Stimulated activated CD4-positive, alpha-beta T cell treated with anti-CD3 and anti-CD28 coated beads, Interleukin-12 subunit alpha, Interleukin-12 subunit beta, amount 100 ng/mL, for 4 hours (primary cell): ENCODE data around the gene SLC9A3.
A peak's percentile ranks its signal among the peaks of the same experiment; 100 is the strongest.
"Not testable (repeated sequence)": the region's sequence is repeated elsewhere in the genome, so short reads cannot be mapped to it uniquely, and the experiment has no call there.

ENCODE experiments used
- DNase-seq: peaks from one replicate; pipeline ENCODE4 v3.0.0-alpha.2; 2020

SLC9A3 gene

GRCh38 chr5:486597-486996, 37.7 kb downstream of the SLC9A3 start:
- not testable (repeated sequence) for DNase-seq

DNA sequence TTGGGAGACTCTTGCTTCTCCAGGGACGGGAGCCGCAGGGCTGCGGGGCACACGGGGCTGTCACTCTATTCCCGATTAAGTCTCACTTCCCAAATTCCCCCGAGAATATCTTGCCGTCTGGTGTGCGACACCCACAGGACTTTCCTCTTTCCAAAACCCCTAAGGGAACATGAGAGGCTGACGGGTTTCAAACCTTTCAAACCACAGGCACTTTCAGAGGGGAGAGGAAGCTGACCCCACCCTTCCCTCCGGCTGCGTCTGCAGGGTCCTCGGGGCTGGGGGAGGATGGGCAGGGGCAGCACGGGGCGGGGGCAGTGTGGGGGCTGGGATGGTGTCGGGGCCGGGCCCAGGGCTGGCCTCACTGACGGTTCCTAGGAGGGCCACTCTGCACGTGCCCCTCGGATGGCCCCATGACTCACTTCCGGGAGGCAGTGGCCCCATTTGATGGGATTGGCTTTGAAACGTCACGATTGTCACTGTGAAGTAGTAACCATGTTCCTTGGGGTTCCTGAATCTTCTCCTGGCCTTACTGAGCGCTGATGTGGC, 38.2 kb downstream of the SLC9A3 start:
- DNase-seq: no peak

- DNase-seq: no peak
Measured at GRCh38 chr5:485113-485945, 38.9 kb downstream of the SLC9A3 start.

DNA sequence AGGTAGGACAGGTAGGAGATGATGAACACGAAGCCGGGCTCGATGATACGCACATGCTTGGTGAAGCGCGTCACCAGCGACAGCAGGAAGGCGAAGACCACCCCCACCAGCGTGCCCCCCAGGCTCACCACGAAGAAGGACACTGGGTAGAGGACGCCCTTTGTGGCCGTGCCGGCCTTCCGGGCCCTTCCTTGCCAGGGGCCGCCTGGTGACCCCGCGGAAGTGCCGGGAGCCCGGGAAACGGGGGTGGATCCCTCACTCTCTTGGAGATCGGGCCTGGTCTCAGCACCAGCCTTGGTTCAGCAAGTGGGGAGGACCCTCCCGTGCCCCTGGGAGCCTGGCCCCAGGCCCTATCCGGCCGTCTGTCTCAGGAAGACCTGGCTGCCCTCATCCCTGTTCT, 39.7 kb downstream of the SLC9A3 start:
- no peak for DNase-seq

GRCh38 chr5:483434-484140, 40.7 kb downstream of the SLC9A3 start:
- DNase-seq: no peak

DNA sequence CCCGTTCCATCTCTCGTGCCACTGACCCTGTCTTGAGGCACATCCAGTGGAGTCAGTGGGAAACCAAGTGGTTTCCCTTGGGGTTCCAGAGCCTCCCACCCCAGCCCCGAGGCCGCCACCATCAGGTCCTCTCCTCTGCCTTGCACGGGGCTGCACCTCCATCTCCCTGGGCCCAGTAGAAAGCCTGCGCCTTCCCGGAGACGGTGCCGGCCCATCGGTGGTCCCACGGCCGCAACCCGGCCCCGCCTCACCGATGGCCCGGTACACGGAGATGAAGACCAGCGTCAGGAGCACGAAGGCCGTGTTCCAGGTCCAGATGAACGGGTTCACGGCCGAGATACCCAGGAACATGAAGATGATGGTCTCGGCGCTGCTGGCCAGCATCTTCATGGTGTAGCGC, 41.2 kb downstream of the SLC9A3 start:
- DNase-seq: no peak

GRCh38 chr5:482506-482905, 41.7 kb downstream of the SLC9A3 start:
- DNase-seq: no peak

GRCh38 chr5:482021-482420, 42.2 kb downstream of the SLC9A3 start:
- no peak for DNase-seq

DNA sequence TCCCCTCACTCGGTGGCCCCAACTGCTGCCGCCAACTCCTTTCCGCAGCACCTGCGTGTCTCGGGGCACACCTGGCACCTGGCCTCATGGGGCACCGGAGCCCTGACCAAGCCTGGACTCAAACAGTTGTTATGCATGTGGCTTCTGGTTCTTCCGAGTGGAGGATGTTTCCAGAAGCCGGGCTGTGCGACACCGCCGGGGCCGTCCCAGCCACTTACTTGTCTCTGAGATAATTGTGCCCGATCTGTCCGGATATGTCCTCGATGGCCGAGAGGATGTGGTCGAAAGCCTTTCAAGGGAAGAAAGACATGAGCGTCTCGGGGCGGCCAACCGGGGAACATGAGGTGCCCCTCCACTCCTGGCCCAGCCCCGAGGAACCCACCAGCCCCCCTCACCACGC, 42.9 kb downstream of the SLC9A3 start:
- DNase-seq: no peak

GRCh38 chr5:479566-480319, 44.5 kb downstream of the SLC9A3 start:
- no peak for DNase-seq

DNA sequence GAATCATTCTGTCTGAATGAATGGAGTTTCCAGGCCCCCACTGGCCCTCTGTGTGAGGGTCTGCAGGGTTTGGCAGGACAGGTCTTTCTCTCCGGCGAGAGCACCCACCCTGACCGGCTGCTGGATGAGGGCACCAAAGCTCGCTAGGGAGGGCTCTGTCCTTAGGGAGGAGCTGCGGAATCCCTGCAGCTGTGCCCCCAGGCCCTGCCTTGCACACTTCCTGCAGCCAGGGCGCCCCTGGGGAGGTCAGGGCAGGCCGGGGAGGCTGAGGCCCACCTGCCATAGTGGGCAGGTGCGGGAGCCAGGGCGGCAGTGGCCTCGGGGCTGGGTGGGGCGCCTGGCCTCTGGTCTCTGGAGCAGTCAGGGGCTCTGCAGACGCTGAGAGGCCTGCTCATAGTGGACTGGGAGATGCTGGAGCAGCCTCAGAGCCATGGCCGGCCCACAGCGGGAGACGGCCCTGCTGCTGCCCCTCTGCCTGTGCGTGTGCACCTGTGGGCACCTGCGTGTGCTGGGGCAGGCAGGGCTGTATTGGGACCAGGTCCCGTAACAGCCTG, 45.2 kb downstream of the SLC9A3 start:
- no peak for DNase-seq

GRCh38 chr5:478369-478981, 45.8 kb downstream of the SLC9A3 start:
- no peak for DNase-seq

GRCh38 chr5:477871-478270, 46.4 kb downstream of the SLC9A3 start:
- no peak for DNase-seq

- no peak for DNase-seq
Measured at GRCh38 chr5:477247-477646, 47.0 kb downstream of the SLC9A3 start.

GRCh38 chr5:476814-477175, 47.5 kb downstream of the SLC9A3 start:
- no peak for DNase-seq

DNA sequence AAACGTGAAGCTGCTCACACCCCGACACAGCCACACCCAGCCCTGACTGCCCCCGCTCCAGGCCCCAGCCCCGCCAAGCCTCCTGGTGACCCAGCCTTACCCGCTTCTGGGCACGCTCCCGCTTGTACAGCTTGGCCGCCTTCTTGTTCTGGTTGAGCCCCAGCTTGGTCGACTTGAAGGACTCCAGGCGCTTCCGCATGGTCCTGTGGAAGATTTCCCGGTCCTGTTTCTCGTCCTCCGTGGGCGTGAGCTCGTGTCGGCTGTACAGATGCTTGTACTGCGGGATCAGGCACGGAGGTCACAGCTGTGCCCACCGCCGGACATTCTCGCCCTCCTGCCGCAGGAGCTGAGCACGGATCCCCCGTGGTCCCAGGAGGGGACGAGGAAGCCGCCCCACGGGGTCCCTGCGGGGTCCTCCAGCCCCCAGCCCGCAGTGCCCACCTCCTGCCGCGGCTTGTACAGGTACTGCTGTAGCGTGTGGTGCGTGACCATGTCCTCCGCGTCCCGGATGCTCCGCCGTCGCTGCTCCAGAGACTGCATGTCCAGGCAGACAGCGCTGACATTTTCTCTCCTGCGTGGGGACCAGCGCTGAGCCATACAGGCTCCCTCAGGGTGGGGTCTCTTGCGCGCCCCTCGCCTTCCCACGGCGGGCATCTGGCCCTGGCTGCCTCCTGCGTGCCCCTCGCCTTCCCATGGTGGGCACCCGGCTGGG, 48.0 kb downstream of the SLC9A3 start:
- no peak for DNase-seq

- DNase-seq: no peak
Measured at GRCh38 chr5:475704-476101, 48.5 kb downstream of the SLC9A3 start.

DNA sequence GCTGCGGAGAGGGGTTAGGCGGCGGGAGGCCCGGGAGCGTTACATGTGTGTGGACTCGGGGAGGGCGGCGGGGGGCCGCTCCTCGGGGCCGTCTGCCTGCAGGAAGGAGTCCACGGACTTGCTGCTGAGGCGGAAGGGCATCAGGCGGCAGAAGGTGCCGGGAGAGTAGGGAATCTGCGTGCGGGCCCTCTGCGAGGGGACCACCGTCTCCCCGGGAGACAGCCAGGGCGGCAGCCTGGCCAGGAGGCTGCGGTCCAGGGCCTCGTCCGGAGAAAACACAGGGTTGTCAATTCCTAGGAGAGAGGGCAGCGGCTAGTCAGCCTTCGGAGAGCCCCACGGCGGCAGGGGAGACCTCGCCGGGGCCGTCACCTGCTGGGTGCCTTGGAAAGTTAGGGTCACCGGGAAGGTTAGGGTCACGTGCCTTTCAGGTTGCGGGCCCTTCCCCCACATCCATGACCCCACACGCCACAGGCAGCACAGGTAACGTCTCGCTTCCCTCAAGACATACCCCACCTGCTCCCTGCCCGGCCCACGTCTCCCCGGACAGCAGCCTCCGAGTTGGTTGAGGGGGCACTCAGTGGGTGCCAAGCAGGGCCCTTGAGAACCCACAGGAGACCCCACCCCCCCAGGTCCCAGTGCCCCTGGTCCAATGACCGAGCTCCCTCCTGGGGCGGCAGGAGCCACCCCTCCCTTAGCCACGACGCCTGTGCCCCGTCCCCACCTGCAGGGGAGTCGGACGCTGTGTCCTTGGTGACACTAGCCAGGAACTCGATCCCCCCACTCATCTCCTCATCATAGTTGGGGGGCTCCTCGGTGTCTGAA, 49.2 kb downstream of the SLC9A3 start:
- DNase-seq: no peak

DNA sequence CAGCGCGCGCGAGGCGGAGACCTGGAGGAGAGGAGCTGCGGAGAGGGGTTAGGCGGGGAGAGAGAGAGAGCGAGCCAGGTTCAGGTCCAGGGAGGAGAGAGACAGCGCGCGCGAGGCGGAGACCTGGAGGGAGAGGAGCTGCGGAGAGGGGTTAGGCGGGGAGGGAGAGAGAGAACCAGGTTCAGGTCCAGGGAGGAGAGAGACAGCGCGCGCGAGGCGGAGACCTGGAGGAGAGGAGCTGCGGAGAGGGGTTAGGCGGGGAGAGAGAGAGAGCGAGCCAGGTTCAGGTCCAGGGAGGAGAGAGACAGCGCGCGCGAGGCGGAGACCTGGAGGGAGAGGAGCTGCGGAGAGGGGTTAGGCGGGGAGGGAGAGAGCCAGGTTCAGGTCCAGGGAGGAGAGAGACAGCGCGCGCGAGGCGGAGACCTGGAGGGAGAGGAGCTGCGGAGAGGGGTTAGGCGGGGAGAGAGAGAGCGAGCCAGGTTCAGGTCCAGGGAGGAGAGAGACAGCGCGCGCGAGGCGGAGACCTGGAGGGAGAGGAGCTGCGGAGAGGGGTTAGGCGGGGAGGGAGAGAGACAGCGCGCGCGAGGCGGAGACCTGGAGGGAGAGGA, 49.9 kb downstream of the SLC9A3 start:
- DNase-seq: not testable (repeated sequence)

- peak; percentile 27 for DNase-seq
Measured at GRCh38 chr5:473551-474192, 50.6 kb downstream of the SLC9A3 start.
